ENCODE data around the gene IVD.

The IVD gene

GRCh38 chr15:40412095-40412759 lies 6.6 kb downstream of the IVD start:
- in situ Hi-C loops (cut with MboI; ENCODE audit: low sequenced_read_pairs): no loop called here

DNA sequence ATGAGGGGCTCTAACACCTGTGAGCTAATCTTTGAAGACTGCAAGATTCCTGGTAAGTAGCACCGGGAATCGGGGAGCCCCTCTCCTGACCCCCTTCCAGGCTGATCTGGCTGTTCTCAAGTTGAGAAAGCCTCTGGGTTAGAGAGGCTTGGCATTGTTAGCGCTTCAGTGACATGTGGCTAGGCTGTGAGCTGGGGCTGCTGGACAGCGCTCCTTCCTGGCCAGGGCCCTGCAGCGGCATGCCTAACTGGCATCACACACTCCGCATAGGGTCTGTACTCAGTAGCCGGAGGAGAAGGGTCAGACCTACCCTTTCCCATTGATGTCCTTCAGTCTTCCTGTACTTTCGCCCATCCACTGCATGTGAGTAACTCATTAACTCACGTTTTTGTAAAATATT lies 7.4 kb downstream of the IVD start:
- in situ Hi-C loops (cut with MboI; ENCODE audit: low sequenced_read_pairs): no loop called here

- in situ Hi-C loops (cut with MboI; ENCODE audit: low sequenced_read_pairs): no loop called here
Measured at GRCh38 chr15:40414816-40415215, 9.2 kb downstream of the IVD start.

DNA sequence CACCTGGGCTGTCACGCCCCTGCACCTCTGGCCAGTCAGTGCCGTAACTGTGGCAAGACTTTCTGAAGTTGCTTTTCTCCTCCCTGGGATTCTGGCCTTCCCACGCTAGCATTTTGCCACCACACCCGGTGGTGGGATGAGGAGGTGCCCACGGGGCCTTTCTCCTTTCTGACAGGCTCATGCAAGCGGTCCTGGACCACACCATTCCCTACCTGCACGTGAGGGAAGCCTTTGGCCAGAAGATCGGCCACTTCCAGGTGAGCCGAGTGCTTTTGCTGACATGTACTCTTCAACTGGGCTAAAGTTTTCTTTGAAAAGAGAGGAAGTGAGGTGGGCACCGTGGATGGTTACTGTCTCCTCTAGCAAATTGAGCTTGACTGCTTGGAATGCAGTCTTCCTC lies 9.6 kb downstream of the IVD start:
- in situ Hi-C loops (cut with MboI; ENCODE audit: low sequenced_read_pairs): no loop called here

GRCh38 chr15:40416056-40416455 lies 10.5 kb downstream of the IVD start:
- in situ Hi-C loops (cut with MboI; ENCODE audit: low sequenced_read_pairs): no loop called here

- in situ Hi-C loops (cut with MboI; ENCODE audit: low sequenced_read_pairs): no loop called here
Measured at GRCh38 chr15:40418126-40418525, 12.5 kb downstream of the IVD start.

DNA sequence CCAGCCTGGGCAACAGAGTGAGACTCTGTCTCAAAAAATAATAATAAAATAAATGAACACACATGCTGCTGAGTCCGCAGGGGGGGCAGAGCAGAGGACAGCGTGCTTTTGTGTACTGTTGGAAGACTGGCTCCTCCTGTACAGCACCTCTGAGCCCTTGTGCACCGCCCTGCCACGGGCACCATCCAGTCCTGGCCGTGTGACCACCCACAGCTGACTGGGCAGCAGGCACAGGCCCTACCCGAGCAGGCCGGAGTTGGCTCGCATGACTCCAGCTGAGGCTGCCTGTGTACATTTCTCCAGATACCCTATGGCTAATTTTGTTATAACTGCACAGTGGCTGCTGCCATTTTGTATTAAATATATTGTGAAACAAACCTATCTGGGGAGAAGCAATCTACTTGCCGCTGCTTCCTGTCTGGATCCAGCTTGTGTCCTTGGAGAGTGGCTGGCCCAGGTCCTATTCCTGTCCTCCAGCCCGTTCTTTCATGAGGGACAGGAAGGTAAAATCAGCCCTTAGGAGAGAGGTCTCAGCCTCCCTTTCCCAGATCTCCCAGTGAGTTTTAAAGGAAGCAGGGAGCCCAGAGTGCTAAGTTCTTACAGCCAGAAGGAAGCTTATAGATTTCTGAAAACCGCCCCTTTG lies 14.6 kb downstream of the IVD start:
- in situ Hi-C loops (cut with MboI; ENCODE audit: low sequenced_read_pairs): no loop called here

DNA sequence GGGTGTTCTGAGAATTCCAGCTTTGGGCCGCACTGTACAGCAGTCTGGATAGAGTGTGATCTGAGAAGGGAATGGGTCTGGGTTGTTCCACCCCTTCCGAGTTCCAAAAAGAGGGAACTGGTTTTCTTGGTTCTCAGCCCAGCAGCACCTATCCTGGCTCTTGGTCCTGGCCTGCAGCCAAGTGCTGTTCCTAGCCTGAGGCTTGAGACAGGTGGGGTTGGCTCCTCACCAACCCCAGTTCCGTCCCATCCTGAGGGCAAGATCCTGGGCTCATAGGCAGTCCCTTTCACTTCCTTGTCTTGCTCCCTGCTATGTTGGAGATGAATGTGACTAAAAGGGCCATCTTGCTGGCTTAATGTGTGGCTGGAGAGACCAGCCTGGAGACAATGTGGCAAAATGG lies 15.2 kb downstream of the IVD start:
- in situ Hi-C loops (cut with MboI; ENCODE audit: low sequenced_read_pairs): no loop called here

DNA sequence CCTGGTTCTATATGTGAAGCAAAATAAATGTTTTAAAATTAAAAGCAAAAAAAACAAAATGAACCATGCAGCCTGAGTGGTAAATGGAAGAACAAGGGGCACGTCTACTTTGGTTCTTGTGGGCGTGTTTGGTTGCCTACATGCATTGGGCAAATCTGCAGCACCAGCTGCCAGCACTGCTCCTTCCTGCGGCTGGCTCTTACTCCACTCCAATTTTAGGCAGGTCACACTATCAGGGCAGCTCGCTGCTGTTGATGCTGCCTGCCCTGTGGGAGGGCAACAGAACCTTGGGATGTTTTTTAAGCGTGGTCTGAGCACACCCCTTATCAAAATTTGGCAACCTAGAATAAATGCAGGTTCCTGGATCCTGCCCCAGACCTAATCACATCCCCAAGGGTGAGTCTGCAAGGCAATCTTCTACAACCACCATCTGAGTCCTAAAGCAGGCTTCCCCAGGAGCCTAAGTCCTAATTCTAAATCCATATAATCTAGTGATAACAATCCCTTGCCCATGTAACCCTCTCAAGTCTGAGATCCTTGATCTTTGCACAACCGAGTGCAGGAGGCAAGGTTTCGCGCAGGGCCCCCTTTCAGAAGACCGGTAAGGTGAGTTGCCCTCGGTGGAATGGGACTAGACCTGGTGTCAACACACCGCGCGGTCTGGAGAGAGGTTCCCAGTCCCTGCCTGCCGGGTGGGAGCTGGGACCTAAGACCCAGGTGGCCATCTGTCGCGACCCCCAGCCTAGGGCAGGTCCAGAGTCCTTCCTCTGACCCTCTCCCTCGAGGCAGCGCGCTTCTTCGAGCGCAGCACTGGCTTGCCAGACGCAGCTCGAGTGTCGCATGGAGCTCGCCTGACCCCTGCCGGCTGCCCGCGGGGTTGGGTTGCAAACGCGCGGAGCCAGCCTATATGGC lies 15.9 kb downstream of the IVD start:
- in situ Hi-C loops (cut with MboI; ENCODE audit: low sequenced_read_pairs): no loop called here

GRCh38 chr15:40424483-40425115 lies 19.0 kb downstream of the IVD start:
- in situ Hi-C loops (cut with MboI; ENCODE audit: low sequenced_read_pairs): no loop called here

GRCh38 chr15:40425681-40426080 lies 20.1 kb downstream of the IVD start:
- in situ Hi-C loops (cut with MboI; ENCODE audit: low sequenced_read_pairs): no loop called here

GRCh38 chr15:40427188-40427587 lies 21.6 kb downstream of the IVD start:
- in situ Hi-C loops (cut with MboI; ENCODE audit: low sequenced_read_pairs): no loop called here

- in situ Hi-C loops (cut with MboI; ENCODE audit: low sequenced_read_pairs): no loop called here
Measured at GRCh38 chr15:40428185-40428584, 22.6 kb downstream of the IVD start.

DNA sequence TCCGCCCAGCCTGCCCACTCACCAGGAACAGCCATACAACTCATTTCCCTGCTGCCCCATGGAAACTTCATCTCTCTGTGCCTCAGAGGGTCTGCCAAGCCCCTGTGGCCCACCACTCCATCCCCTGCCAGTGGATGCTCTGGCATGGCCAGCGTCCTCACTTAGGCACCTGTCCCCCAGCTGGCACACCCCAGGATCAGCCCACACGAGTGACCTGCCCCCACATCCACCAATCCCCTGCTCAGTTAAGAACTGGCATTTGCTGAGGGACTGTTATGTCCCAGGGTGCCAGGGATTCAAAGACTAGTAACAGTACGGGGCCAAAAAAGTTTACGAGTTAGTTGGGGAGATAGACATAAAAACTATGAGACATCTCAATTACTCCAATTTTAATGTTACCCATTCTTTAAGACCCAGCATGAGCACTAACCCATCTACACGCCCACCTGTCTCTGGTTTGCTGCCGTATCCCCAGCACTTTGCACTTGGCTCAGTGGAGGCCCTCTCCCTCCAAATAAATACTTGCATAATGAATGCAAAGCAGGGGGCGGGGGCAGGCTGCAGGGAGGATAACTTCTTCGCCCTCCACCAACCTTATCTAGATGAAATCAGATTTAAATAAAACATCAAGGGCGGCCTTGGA lies 23.6 kb downstream of the IVD start:
- in situ Hi-C loops (cut with MboI; ENCODE audit: low sequenced_read_pairs): no loop called here

DNA sequence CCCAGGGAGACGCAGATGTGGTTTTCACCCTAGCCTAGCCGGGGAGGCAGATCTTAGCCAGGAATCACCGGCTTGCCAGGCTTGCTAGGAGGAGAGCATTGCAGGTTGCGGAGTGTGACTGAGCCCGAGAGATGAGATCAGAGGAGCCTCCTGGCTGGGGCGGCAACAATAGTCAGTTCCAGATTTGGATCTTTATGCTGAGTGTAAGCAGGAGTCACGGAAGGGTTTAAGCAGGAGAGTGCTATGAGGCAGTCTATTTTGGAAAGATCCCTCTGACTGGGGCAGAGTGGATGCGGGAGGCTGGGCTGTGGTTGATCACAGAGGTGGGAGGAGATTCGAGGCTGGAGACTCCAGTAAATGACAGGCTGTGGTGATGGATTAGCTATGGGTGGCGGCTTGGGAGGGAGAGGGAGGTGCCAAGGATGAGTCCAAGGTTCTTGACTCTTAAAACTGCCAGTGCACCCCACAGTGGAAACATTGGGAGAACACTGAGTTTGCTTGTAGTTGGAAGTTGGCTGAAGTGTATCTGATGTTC lies 24.7 kb downstream of the IVD start:
- in situ Hi-C loops (cut with MboI; ENCODE audit: low sequenced_read_pairs): no loop called here

- in situ Hi-C loops (cut with MboI; ENCODE audit: low sequenced_read_pairs): no loop called here
Measured at GRCh38 chr15:40435023-40435709, 29.6 kb downstream of the IVD start.

DNA sequence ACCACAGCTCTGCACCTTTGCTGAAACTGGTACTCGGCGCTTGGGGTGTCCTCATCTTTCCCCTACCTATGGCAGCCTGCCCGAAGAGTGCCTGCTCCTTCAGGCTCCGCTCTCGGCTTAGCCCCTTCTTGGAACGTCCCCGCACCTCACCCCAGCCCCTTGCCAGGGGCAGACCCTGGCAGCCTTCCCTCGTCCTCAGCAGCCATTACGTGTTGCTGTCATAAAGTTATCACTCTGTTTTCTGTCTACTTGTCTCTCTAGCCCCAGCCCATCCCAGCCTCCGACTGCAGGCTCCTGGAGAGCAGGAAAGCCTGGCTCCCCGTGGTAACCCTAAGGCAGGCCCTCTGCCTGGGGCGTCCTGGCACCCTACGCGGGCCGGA lies 30.1 kb downstream of the IVD start:
- in situ Hi-C loops (cut with MboI; ENCODE audit: low sequenced_read_pairs): no loop called here

GRCh38 chr15:40436116-40436891 lies 30.7 kb downstream of the IVD start:
- in situ Hi-C loops (cut with MboI; ENCODE audit: low sequenced_read_pairs): no loop called here

All from HL-60/S4 treated with retinoic acid at 250 ng/mL for 4 days and 3 days (cell line).